ENCODE results near the gene MICB.

The MICB gene

DNA sequence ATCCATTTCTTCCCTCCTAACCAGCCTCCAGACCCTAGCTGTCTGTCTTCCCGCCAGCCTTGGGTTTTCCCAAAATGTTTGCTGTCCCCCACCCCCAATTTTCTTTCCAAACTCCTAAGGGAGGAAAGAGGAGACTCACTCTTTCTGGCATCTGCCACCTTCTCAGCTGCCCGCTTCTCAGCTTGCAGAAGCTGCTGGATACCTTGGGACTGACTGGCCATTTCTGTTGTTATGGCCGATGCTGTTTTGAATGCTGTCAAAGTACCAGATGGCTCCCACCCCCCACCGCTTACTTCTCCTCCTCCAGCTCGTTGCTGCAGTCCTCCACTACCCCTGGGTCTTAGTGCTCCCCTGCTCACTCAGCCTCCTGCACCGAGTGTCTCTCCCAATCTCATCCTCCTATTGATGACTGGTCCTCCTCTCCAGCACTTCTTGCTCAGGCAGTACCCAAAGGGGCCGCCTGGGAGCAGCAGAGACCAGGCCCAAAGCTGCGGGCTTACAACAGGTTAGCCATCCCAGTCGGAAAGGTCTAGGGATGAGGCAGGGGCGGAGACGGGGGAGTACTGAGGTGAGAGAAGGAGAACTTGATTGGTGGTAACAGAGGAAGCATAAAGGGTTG is 48.5 kb downstream of the MICB start, which contains the start of gene ATP6V1G2:
ATP6V1G2 (minus strand) TSS at position 270 of the 619 bp plus-strand sequence; CDS start at position 221, 49 bp downstream.
- TF ChIP-seq RAD21 (IDR thresholded peaks at IDR 0.05; ENCODE audit: low read depth) (peak; percentile 99), EP300 (IDR thresholded peaks at IDR 0.05; ENCODE audit: borderline replicate concordance) (no peak)

DNA sequence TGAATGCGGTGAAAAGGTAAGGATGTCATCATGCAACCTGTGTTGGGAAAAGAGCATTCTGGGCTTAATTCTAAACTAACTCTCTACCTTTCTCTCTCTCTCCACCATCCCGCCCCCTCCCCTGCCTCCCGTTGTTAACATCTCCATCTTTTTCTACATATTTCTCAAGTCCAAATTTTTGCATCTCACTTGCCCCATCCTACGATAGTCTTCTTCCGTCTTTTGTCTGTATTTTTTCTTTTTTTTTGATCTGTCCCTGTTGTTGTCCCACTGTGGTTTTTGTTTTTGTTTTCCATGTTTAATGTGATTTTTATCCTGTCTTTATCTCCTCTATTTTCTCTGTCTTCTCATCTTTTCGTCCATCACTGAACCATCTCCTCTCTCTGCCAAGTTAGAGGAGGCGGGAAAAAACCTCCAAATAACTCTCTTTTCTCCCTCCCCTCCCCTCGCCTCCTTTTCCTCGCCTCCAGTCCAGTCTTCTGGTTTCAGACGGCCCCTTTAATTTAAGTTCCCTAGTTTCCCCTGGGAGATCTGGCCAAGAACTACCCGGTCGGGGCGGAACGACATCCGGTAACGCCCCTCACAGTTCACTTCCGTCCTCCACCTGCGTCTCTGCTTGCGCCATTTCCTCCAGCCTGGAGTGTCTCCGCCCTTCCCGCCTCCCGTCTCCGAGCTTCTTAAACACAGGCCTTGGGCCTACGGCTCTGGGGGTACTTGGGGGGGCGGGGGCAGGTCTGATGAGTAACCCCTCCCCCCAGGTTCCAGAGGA is 49.2 kb downstream of the MICB start, which contains the start of gene NFKBIL1:
NFKBIL1 (plus strand) TSS at position 651 of the 769 bp plus-strand sequence; CDS start at position 738, 87 bp downstream.
- 0 out of 2 replicates have a peak, but pooled peaks have one; percentile 29 for TF ChIP-seq CEBPB (IDR thresholded peaks at IDR 0.05)
- TF ChIP-seq NFIC (IDR thresholded peaks at IDR 0.05) = peak; percentile 50
- no peak for TF ChIP-seq EP300 (IDR thresholded peaks at IDR 0.05; ENCODE audit: borderline replicate concordance)
- TF ChIP-seq ZBTB7A (IDR thresholded peaks at IDR 0.05; ENCODE audit: low read depth) = peak; percentile 66; the same call in 1 of the 2 replicates
- no peak for TF ChIP-seq RAD21 (IDR thresholded peaks at IDR 0.05; ENCODE audit: low read depth)
- no peak for TF ChIP-seq REST (IDR thresholded peaks at IDR 0.05; ENCODE audit: low read depth)
- TF ChIP-seq CREB1 (IDR thresholded peaks at IDR 0.05; ENCODE audit: low read depth) = peak; percentile 89
- peak; percentile 51; the same call in 1 of the 2 replicates for TF ChIP-seq TCF12 (IDR thresholded peaks at IDR 0.05; ENCODE audit: low read depth)
- TF ChIP-seq TAF1 (IDR thresholded peaks at IDR 0.05; ENCODE audit: low read depth) = peak; percentile 37
- no peak for TF ChIP-seq FOXM1 (IDR thresholded peaks at IDR 0.05; ENCODE audit: borderline replicate concordance, low read depth)
- peak; percentile 56 for TF ChIP-seq MAX (IDR thresholded peaks at IDR 0.05)
- TF ChIP-seq YY1 (IDR thresholded peaks at IDR 0.05; ENCODE audit: low read depth) = peak; percentile 76
- TF ChIP-seq TEAD4 (IDR thresholded peaks at IDR 0.05) = no peak
- TF ChIP-seq USF1 (IDR thresholded peaks at IDR 0.05) = no peak
- no peak for TF ChIP-seq EGR1 (IDR thresholded peaks at IDR 0.05)

DNA sequence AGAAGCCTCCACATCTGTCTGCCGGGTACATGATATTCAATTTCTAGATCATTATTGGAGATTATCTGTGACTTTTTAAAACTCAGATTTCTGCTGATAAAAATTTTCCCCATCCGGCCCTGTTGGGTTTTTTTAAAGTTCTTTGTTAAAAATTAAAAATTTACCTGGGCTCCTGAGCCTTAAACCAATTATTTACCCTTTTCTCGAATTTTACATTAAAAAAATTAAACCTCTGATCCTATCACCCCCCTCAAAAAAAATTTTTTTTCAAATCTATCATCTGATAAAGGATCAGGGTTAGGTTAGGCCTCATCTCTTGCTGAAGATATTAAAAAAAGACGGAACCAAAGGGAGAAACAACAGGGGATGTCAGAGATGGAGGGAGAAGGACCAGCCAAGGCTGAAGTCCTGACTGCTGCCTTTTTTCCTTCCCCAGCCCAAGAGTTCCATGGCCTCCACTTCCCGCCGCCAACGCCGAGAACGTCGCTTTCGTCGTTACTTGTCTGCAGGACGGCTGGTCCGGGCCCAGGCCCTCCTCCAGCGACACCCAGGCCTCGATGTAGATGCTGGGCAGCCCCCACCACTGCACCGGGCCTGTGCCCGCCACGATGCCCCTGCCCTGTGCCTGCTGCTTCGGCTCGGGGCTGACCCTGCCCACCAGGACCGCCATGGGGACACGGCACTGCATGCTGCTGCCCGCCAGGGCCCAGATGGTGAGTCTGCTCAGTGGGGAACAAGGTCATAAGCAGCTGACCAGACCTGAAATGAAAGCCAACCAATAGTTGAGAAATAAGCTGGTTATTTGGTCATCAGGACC is 50.0 kb downstream of the MICB start:
- TF ChIP-seq MAX (IDR thresholded peaks at IDR 0.05) = no peak

DNA sequence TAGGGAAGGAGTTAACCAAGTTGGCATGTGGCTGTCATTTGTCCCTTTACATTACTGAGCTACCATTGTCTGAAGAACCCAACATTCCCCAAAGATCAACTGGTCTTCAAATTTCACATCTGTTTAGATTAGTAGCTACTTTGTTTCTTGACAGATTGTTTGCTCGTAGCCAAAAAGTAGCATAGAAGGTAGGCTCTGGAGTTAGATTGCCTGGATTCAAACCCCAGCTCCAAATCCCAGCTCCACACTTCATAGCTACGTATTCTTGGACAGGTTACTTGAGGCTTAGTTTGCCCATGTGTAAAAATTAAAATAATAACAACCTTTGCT is 50.6 kb downstream of the MICB start:
- TF ChIP-seq USF1 (IDR thresholded peaks at IDR 0.05) = no peak
- no peak for TF ChIP-seq NFIC (IDR thresholded peaks at IDR 0.05)
- no peak for TF ChIP-seq TAF1 (IDR thresholded peaks at IDR 0.05; ENCODE audit: low read depth)
- no peak for TF ChIP-seq MAX (IDR thresholded peaks at IDR 0.05)
- TF ChIP-seq TEAD4 (IDR thresholded peaks at IDR 0.05) = no peak
- TF ChIP-seq YY1 (IDR thresholded peaks at IDR 0.05; ENCODE audit: low read depth) = no peak
- no peak for TF ChIP-seq CEBPB (IDR thresholded peaks at IDR 0.05)
- TF ChIP-seq REST (IDR thresholded peaks at IDR 0.05; ENCODE audit: low read depth) = no peak
- no peak for TF ChIP-seq CREB1 (IDR thresholded peaks at IDR 0.05; ENCODE audit: low read depth)

- peak; percentile 23; the same call in 1 of the 2 replicates for TF ChIP-seq RAD21 (IDR thresholded peaks at IDR 0.05; ENCODE audit: low read depth)
Measured at GRCh38 chr6:31551371-31551770, 53.4 kb downstream of the MICB start.

DNA sequence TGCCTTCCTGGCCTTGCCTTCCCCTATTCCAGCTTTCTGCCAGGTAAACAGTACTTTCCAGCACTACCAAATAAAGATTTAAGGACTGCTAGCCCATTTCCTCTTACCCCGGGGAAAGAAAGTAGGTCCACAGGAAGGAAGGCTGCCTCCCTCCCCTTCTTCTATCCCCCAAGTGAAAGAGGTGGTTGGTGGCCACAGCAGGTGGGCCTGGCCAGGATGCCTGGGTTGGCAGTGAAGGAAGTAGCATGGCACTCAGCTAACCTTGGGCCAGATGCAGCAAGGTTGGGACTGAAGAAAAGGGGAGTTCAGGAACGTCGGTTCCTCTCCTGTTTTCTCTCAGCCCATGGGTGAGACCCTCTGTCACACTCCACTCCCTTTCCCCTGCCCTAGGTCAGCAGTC is 58.4 kb downstream of the MICB start:
- no peak for TF ChIP-seq TAF1 (IDR thresholded peaks at IDR 0.05; ENCODE audit: low read depth)
- no peak for TF ChIP-seq MAX (IDR thresholded peaks at IDR 0.05)
- TF ChIP-seq RAD21 (IDR thresholded peaks at IDR 0.05; ENCODE audit: low read depth) = no peak
- TF ChIP-seq EP300 (IDR thresholded peaks at IDR 0.05; ENCODE audit: borderline replicate concordance) = no peak
- TF ChIP-seq CREB1 (IDR thresholded peaks at IDR 0.05; ENCODE audit: low read depth) = no peak
- TF ChIP-seq ZBTB7A (IDR thresholded peaks at IDR 0.05; ENCODE audit: low read depth) = no peak
- no peak for TF ChIP-seq NFIC (IDR thresholded peaks at IDR 0.05)
- no peak for TF ChIP-seq TEAD4 (IDR thresholded peaks at IDR 0.05)
- no peak for TF ChIP-seq YY1 (IDR thresholded peaks at IDR 0.05; ENCODE audit: low read depth)

All from Ishikawa (cell line).